Measurements from ENCODE around the gene MRPL37. TPM values are rescaled to one million over a fixed set of nuclear protein-coding genes. Genes with fewer than 3 reads are reported as not detected.

Gene MRPL37
- total RNA-seq, 6 experiments from 2014 or later, result 56.2 to 108 (median 73.4) TPM

DNA sequence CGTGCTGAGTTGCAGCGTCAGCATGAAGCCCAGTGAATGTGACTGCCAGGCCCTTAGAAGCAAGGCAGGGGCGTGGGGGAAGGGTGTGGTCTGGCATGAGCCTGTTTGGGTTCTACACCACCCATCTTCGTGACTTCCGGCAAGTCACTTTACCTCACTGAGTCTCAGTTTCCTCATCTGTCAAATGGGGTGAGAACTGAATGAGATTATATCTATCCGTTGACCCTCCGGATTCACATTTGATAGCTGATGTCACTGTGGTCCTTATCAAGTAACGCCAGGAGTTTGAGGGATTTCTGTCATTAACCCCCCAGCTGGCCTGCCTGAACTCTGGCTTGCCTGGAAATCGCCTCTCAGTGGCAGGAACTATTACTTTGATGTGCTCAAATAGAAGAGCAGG, 15.6 kb downstream of the MRPL37 start:
- DNase-seq (no peak), ATAC-seq (no peak)
- 92% methylated on average over 2 of the region's 9 CpGs for WGBS (ENCODE audit: insufficient coverage, low coverage, low lambda C conversion rate, missing lambda C conversion rate)
- TF ChIP-seq, protein P1, sequence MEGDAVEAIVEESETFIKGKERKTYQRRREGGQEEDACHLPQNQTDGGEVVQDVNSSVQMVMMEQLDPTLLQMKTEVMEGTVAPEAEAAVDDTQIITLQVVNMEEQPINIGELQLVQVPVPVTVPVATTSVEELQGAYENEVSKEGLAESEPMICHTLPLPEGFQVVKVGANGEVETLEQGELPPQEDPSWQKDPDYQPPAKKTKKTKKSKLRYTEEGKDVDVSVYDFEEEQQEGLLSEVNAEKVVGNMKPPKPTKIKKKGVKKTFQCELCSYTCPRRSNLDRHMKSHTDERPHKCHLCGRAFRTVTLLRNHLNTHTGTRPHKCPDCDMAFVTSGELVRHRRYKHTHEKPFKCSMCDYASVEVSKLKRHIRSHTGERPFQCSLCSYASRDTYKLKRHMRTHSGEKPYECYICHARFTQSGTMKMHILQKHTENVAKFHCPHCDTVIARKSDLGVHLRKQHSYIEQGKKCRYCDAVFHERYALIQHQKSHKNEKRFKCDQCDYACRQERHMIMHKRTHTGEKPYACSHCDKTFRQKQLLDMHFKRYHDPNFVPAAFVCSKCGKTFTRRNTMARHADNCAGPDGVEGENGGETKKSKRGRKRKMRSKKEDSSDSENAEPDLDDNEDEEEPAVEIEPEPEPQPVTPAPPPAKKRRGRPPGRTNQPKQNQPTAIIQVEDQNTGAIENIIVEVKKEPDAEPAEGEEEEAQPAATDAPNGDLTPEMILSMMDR (IDR thresholded peaks at IDR 0.05), result no peak
- TF ChIP-seq POLR2A (IDR thresholded peaks at IDR 0.05), result no peak
- no peaks in the 10 kb centered on the region for H3K9me3 ChIP-seq
- no peaks in the 10 kb centered on the region for H3K27me3 ChIP-seq
- intact Hi-C loops (cut with DNase I), result no loop called here
- peaks cover 0 to 83% (median 54%) of the 10 kb centered on the region in 4 donors for H3K36me3 ChIP-seq
- H3K4me1 ChIP-seq, result peaks cover 0 to 8% (median 2%) of the 10 kb centered on the region in 4 donors
- H3K4me3 ChIP-seq, result no peak overlapping the region
- no peak overlapping the region for H3K27ac ChIP-seq

DNA sequence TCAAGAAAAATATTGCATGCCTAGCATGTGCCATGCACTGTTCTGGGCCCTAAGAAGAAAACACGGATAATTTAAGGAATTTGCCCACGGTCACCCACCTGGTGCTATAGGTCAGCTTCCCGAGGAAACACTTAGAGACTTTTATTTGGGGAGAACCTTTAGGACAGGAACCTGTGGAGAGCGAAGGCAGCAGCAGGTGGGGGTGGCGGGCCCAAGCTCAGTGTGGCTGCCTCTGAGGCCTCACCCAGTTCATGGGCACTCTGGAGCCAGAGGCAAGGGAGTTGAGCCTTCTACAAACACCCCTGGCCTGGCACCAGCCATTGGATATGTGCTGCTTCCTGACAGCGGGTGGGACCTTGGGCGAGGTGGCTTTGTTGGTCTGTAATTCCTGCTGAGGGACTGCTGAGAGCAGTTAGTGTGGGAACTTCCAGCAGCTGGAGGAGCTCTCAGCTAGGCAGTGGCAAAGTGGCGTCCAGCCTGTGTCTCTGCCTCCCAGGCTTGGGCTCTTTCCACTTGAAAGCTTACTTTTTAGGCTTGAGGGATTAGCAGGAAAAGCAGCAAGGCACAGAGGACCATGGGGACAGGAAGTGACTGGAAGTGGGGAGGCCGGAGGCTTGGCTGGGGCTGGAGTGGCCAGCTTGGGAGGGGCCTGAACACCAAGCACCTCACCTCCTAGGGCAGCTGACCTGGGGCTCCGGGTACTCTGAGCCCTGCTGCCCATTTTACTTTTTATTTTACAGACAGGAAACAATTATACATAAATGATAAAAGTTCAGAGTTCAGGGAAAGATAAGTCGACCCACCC, 19.1 kb downstream of the MRPL37 start:
- peak overlapping the region in 1 of 3 donors; percentile 19 for H3K27ac ChIP-seq
- peaks cover 0 to 47% (median 28%) of the 10 kb centered on the region in 4 donors for H3K36me3 ChIP-seq
- TF ChIP-seq POLR2A (IDR thresholded peaks at IDR 0.05), result no peak
- TF ChIP-seq, protein P1 (IDR thresholded peaks at IDR 0.05), result no peak
- no peaks in the 10 kb centered on the region for H3K27me3 ChIP-seq
- ATAC-seq, result peak in 3 of 4 donors; percentile 5 to 13 (median 8)
- no peak overlapping the region for H3K4me3 ChIP-seq
- intact Hi-C loops (cut with DNase I), result no loop called here
- WGBS (ENCODE audit: insufficient coverage, low coverage, low lambda C conversion rate, missing lambda C conversion rate), result 68% methylated on average over 5 of the region's 11 CpGs
- no peak for DNase-seq
- no peaks in the 10 kb centered on the region for H3K9me3 ChIP-seq
- H3K4me1 ChIP-seq, result peaks cover 0 to 8% (median 2%) of the 10 kb centered on the region in 4 donors

DNA sequence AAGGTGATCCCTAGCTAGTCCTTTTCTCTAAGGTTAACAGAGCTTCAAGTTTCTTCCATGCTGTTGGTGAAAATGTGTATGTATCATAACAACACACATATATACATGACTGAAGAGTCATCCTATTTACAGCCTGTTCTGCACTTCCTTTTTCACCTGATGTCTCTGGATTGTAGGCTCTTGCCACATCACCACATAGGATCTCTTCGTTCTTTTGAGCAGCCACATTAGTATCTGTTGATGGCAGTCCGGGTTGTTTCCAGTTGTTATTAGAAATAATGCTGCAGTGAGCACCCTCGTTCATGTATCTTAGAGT, 19.7 kb downstream of the MRPL37 start:
- H3K4me1 ChIP-seq, result peaks cover 0 to 8% (median 2%) of the 10 kb centered on the region in 4 donors
- no peaks in the 10 kb centered on the region for H3K27me3 ChIP-seq
- DNase-seq (no peak), ATAC-seq (no peak)
- no peak overlapping the region for H3K4me3 ChIP-seq
- intact Hi-C loops (cut with DNase I), result no loop called here
- H3K36me3 ChIP-seq, result peaks cover 0 to 41% (median 22%) of the 10 kb centered on the region in 4 donors
- no peaks in the 10 kb centered on the region for H3K9me3 ChIP-seq
- peak overlapping the region in 1 of 3 donors; percentile 15 for H3K27ac ChIP-seq
- TF ChIP-seq, protein P1 (IDR thresholded peaks at IDR 0.05), result no peak
- no peak for TF ChIP-seq POLR2A (IDR thresholded peaks at IDR 0.05)
- WGBS (ENCODE audit: insufficient coverage, low coverage, low lambda C conversion rate, missing lambda C conversion rate), result 45% methylated on average over 2 of the region's 3 CpGs

- Histone ChIP-seq H3K4me1 (peaks cover 0 to 8% (median 2%) of the 10 kb centered on the region in 4 donors), H3K4me3 (no peak overlapping the region), H3K27me3 (no peaks in the 10 kb centered on the region), H3K27ac (peak overlapping the region in 1 of 3 donors; percentile 15), H3K9me3 (no peaks in the 10 kb centered on the region), H3K36me3 (peaks cover 0 to 36% (median 19%) of the 10 kb centered on the region in 4 donors)
- TF ChIP-seq POLR2A (IDR thresholded peaks at IDR 0.05), result no peak
- TF ChIP-seq, protein P1 (IDR thresholded peaks at IDR 0.05), result no peak
- intact Hi-C loops (cut with DNase I), result no loop called here
- peak in 2 of 3 donors; percentile 62 to 76 for DNase-seq
- WGBS (ENCODE audit: insufficient coverage, low coverage, low lambda C conversion rate, missing lambda C conversion rate), result 36% methylated on average over 6 of the region's 18 CpGs
- peak; percentile 40 to 83 (median 58) for ATAC-seq
These were observed 20.2 kb downstream of the MRPL37 start for GRCh38 chr1:54220004-54220811.

Data from right lobe of liver (tissue), 6 donors.